ENCODE data around the gene LMTK3. TPM values are rescaled to one million over a fixed set of nuclear protein-coding genes. Genes with fewer than 3 reads are reported as not detected.

The LMTK3 gene
- total and polyA plus RNA-seq, 9 donors, result 0.03 to 0.39 (median 0.14) TPM; not detected in 1

GRCh38 chr19:48506138-48506733, 5.4 kb downstream of the LMTK3 start:
- H3K9me3 ChIP-seq (replicated peaks; ENCODE audit: control insufficient read depth, low read depth, low read length), result no peaks in the 10 kb centered on the region
- no peak for DNase-seq
- H3K27me3 ChIP-seq (ENCODE audit: control insufficient read depth, insufficient read depth, low read length), result peaks cover 42% of the 10 kb centered on the region
- H3K4me1 ChIP-seq (ENCODE audit: control insufficient read depth, insufficient read depth, low read length), result peaks cover 5% of the 10 kb centered on the region
- H3K4me3 ChIP-seq (ENCODE audit: low read length), result no peak overlapping the region
- 90% methylated on average over 4 of the region's 5 CpGs for whole genome bisulfite sequencing (ENCODE audit: insufficient coverage)
- H3K27ac ChIP-seq (ENCODE audit: low read length), result no peak overlapping the region
- H3K36me3 ChIP-seq (ENCODE audit: control insufficient read depth, insufficient read depth, low read length), result no peaks in the 10 kb centered on the region

GRCh38 chr19:48502350-48503018, 9.2 kb downstream of the LMTK3 start:
- no peak for DNase-seq
- Histone ChIP-seq H3K27ac (ENCODE audit: low read length) (no peak overlapping the region), H3K4me1 (ENCODE audit: control insufficient read depth, insufficient read depth, low read length) (no peaks in the 10 kb centered on the region), H3K36me3 (ENCODE audit: control insufficient read depth, insufficient read depth, low read length) (no peaks in the 10 kb centered on the region), H3K9me3 (replicated peaks; ENCODE audit: control insufficient read depth, low read depth, low read length) (no peaks in the 10 kb centered on the region), H3K4me3 (ENCODE audit: low read length) (no peak overlapping the region), H3K27me3 (ENCODE audit: control insufficient read depth, insufficient read depth, low read length) (peaks cover 39% of the 10 kb centered on the region)
- WGBS (ENCODE audit: insufficient coverage), result 21% methylated on average over 21 of the region's 27 CpGs

- Histone ChIP-seq H3K27me3 (ENCODE audit: control insufficient read depth, insufficient read depth, low read length) (peaks cover 44% of the 10 kb centered on the region), H3K9me3 (replicated peaks; ENCODE audit: control insufficient read depth, low read depth, low read length) (no peaks in the 10 kb centered on the region), H3K36me3 (ENCODE audit: control insufficient read depth, insufficient read depth, low read length) (no peaks in the 10 kb centered on the region), H3K4me3 (ENCODE audit: low read length) (no peak overlapping the region), H3K4me1 (ENCODE audit: control insufficient read depth, insufficient read depth, low read length) (no peaks in the 10 kb centered on the region), H3K27ac (ENCODE audit: low read length) (no peak overlapping the region)
- peak; percentile 38 for DNase-seq
- WGBS (ENCODE audit: insufficient coverage), result 4% methylated on average over 20 of the region's 20 CpGs
Measured at GRCh38 chr19:48501494-48502349, 9.9 kb downstream of the LMTK3 start.

GRCh38 chr19:48500830-48501493, 10.7 kb downstream of the LMTK3 start:
- 47% methylated on average over 32 of the region's 32 CpGs for WGBS (ENCODE audit: insufficient coverage)
- H3K9me3 ChIP-seq (replicated peaks; ENCODE audit: control insufficient read depth, low read depth, low read length), result no peaks in the 10 kb centered on the region
- H3K27me3 ChIP-seq (ENCODE audit: control insufficient read depth, insufficient read depth, low read length), result peaks cover 44% of the 10 kb centered on the region
- no peak for DNase-seq
- no peak overlapping the region for H3K27ac ChIP-seq (ENCODE audit: low read length)
- H3K4me3 ChIP-seq (ENCODE audit: low read length), result no peak overlapping the region
- H3K4me1 ChIP-seq (ENCODE audit: control insufficient read depth, insufficient read depth, low read length), result no peaks in the 10 kb centered on the region
- no peaks in the 10 kb centered on the region for H3K36me3 ChIP-seq (ENCODE audit: control insufficient read depth, insufficient read depth, low read length)

GRCh38 chr19:48499316-48500090, 12.1 kb downstream of the LMTK3 start:
- Histone ChIP-seq H3K27me3 (ENCODE audit: control insufficient read depth, insufficient read depth, low read length) (peaks cover 53% of the 10 kb centered on the region), H3K36me3 (ENCODE audit: control insufficient read depth, insufficient read depth, low read length) (no peaks in the 10 kb centered on the region), H3K4me1 (ENCODE audit: control insufficient read depth, insufficient read depth, low read length) (no peaks in the 10 kb centered on the region), H3K4me3 (ENCODE audit: low read length) (no peak overlapping the region), H3K27ac (ENCODE audit: low read length) (no peak overlapping the region), H3K9me3 (replicated peaks; ENCODE audit: control insufficient read depth, low read depth, low read length) (no peaks in the 10 kb centered on the region)
- no peak for DNase-seq
- 55% methylated on average over 40 of the region's 44 CpGs for WGBS (ENCODE audit: insufficient coverage)

- DNase-seq, result no peak
- H3K4me3 ChIP-seq (ENCODE audit: low read length), result no peak overlapping the region
- peaks cover 59% of the 10 kb centered on the region for H3K27me3 ChIP-seq (ENCODE audit: control insufficient read depth, insufficient read depth, low read length)
- peaks cover 5% of the 10 kb centered on the region for H3K4me1 ChIP-seq (ENCODE audit: control insufficient read depth, insufficient read depth, low read length)
- H3K36me3 ChIP-seq (ENCODE audit: control insufficient read depth, insufficient read depth, low read length), result no peaks in the 10 kb centered on the region
- 33% methylated on average over 18 of the region's 59 CpGs for WGBS (ENCODE audit: insufficient coverage)
- H3K9me3 ChIP-seq (replicated peaks; ENCODE audit: control insufficient read depth, low read depth, low read length), result no peaks in the 10 kb centered on the region
- no peak overlapping the region for H3K27ac ChIP-seq (ENCODE audit: low read length)
Measured at GRCh38 chr19:48498595-48499311, 12.9 kb downstream of the LMTK3 start.

GRCh38 chr19:48497728-48498594, 13.7 kb downstream of the LMTK3 start:
- H3K4me3 ChIP-seq (ENCODE audit: low read length), result no peak overlapping the region
- no peaks in the 10 kb centered on the region for H3K36me3 ChIP-seq (ENCODE audit: control insufficient read depth, insufficient read depth, low read length)
- H3K27me3 ChIP-seq (ENCODE audit: control insufficient read depth, insufficient read depth, low read length), result peaks cover 64% of the 10 kb centered on the region
- 69% methylated on average over 37 of the region's 46 CpGs for WGBS (ENCODE audit: insufficient coverage)
- H3K9me3 ChIP-seq (replicated peaks; ENCODE audit: control insufficient read depth, low read depth, low read length), result no peaks in the 10 kb centered on the region
- no peak overlapping the region for H3K27ac ChIP-seq (ENCODE audit: low read length)
- H3K4me1 ChIP-seq (ENCODE audit: control insufficient read depth, insufficient read depth, low read length), result peaks cover 8% of the 10 kb centered on the region
- no peak for DNase-seq

- Histone ChIP-seq H3K27ac (ENCODE audit: low read length) (no peak overlapping the region), H3K36me3 (ENCODE audit: control insufficient read depth, insufficient read depth, low read length) (no peaks in the 10 kb centered on the region), H3K27me3 (ENCODE audit: control insufficient read depth, insufficient read depth, low read length) (peaks cover 64% of the 10 kb centered on the region), H3K4me3 (ENCODE audit: low read length) (no peak overlapping the region), H3K9me3 (replicated peaks; ENCODE audit: control insufficient read depth, low read depth, low read length) (no peaks in the 10 kb centered on the region), H3K4me1 (ENCODE audit: control insufficient read depth, insufficient read depth, low read length) (peaks cover 14% of the 10 kb centered on the region)
- WGBS (ENCODE audit: insufficient coverage), result 67% methylated on average over 39 of the region's 45 CpGs
- no peak for DNase-seq
Measured at GRCh38 chr19:48496959-48497727, 14.5 kb downstream of the LMTK3 start.
